Keratinocyte (primary cell): ENCODE data around the gene HIGD2A. TPM values are rescaled to one million over a fixed set of nuclear protein-coding genes. Genes with fewer than 3 reads are reported as not detected.

Experiments
- DNase-seq: peaks from one replicate; pipeline ENCODE4 v3.0.0-alpha.2; 2011; ENCODE audit warnings: low read depth, missing footprints, low spot score
- FAIRE-seq: peaks from 2 replicates; lab custom pipeline; 2011; peaks lifted over from hg19 to GRCh38; lab: Jason Lieb, UNC
- H2AFZ ChIP-seq: 2 replicates; pipeline ENCODE4 v1.6.0; 2012; ENCODE audit warnings: low read length, control low read depth, inconsistent platforms; ENCODE audit not compliant: control insufficient read depth
- H3K27ac ChIP-seq: 2 replicates; pipeline ENCODE4 v1.5.1; 2011; ENCODE audit warnings: low read length; ENCODE audit not compliant: control insufficient read depth, insufficient read depth
- H3K27me3 ChIP-seq: 3 replicates; pipeline ENCODE4 v1.6.0; 2011; ENCODE audit warnings: low read length; ENCODE audit not compliant: control insufficient read depth, insufficient read depth; ENCODE audit errors: extremely low read depth
- H3K36me3 ChIP-seq, 2 experiments: 2 replicates in 1 of 2; 3 replicates in 1 of 2; pipeline ENCODE4 v1.5.1; 2011; ENCODE audit warnings: low read length in 2 of 2, mild to moderate bottlenecking in 1 of 2; ENCODE audit not compliant: control insufficient read depth in 2 of 2, insufficient read depth in 2 of 2; ENCODE audit errors: extremely low read depth in 1 of 2
- H3K4me1 ChIP-seq: 3 replicates; pipeline ENCODE4 v1.5.1; 2011; ENCODE audit warnings: low read length; ENCODE audit not compliant: control insufficient read depth, insufficient read depth; ENCODE audit errors: extremely low read depth
- H3K4me2 ChIP-seq: 3 replicates; pipeline ENCODE4 v1.6.0; 2011; ENCODE audit warnings: low read depth, low read length; ENCODE audit not compliant: control insufficient read depth, insufficient read depth; ENCODE audit errors: extremely low read depth
- H3K4me3 ChIP-seq, 3 experiments: fragments of 200-600 bp in 1 of 3; sonication (generic) in 1 of 3; 2 replicates in 2 of 3; 3 replicates in 1 of 3; pipeline ENCODE4 v1.5.1; 2011 to 2016; ENCODE audit warnings: low read length in 3 of 3, mild to moderate bottlenecking in 3 of 3, control low read depth in 2 of 3, inconsistent platforms in 1 of 3, low read depth in 1 of 3, mixed read lengths in 1 of 3, mixed run types in 1 of 3, moderate library complexity in 1 of 3; ENCODE audit not compliant: control insufficient read depth in 2 of 3, insufficient read depth in 2 of 3; ENCODE audit errors: extremely low read depth in 1 of 3
- H3K79me2 ChIP-seq: 2 replicates; pipeline ENCODE4 v1.6.0; 2012; ENCODE audit warnings: low read length; ENCODE audit not compliant: control insufficient read depth, insufficient read depth
- H3K9ac ChIP-seq: 3 replicates; pipeline ENCODE4 v1.6.0; 2011; ENCODE audit warnings: low read length; ENCODE audit not compliant: control insufficient read depth, insufficient read depth; ENCODE audit errors: extremely low read depth
- H3K9me1 ChIP-seq: 3 replicates; pipeline ENCODE4 v1.6.0; 2011; ENCODE audit warnings: low read length; ENCODE audit not compliant: control insufficient read depth, insufficient read depth; ENCODE audit errors: extremely low read depth
- H3K9me3 ChIP-seq: 2 replicates; pipeline ENCODE4 v1.5.1; 2012; ENCODE audit warnings: low read depth, low read length; ENCODE audit not compliant: control insufficient read depth
- H4K20me1 ChIP-seq: 3 replicates; pipeline ENCODE4 v1.6.0; 2011; ENCODE audit warnings: low read length; ENCODE audit not compliant: control insufficient read depth, insufficient read depth; ENCODE audit errors: extremely low read depth
- CTCF ChIP-seq, 3 experiments: IDR thresholded peaks in 1 of 3; conservative IDR thresholded peaks in 1 of 3; optimal IDR thresholded peaks in 1 of 3; 2 replicates in 2 of 3; 3 replicates in 1 of 3; pipeline versions ENCODE3 to v1.5.1; 2011; ENCODE audit warnings: low read length in 3 of 3, mild to moderate bottlenecking in 3 of 3, moderate library complexity in 2 of 3, control low read depth in 1 of 3, inconsistent platforms in 1 of 3; ENCODE audit not compliant: insufficient read depth in 2 of 3; ENCODE audit errors: extremely low read depth in 1 of 3
- EZH2 ChIP-seq: IDR thresholded peaks from one replicate; pipeline ENCODE4 v1.6.1; 2012; ENCODE audit warnings: inconsistent platforms, mild to moderate bottlenecking, low read length, moderate library complexity
- dilution Hi-C: fragments of 300-500 bp; cut with MboI; formaldehyde crosslinking; loops from one replicate; pipeline ENCODE4 v1.7.0; 2020; ENCODE audit warnings: low sequenced_read_pairs; ENCODE audit not compliant: extremely low pct_ligation_motif_present
- polyA plus RNA-seq, 5 experiments: library from polyadenylated mRNA; depleted of rRNA in 3 of 5; stranded (reverse) in 3 of 5; stranded (forward) in 1 of 5; unstranded in 1 of 5; fragments of >200 nt; gene quantifications; 1 replicate in 1 of 5; 2 replicates in 3 of 5; 3 replicates in 1 of 5; pipeline versions ENCODE4 v1.2.1 to v1.2.3, GENCODE V29; 2011 to 2012; ENCODE audit warnings: missing spikeins in 2 of 5, low read depth in 1 of 5, low replicate concordance in 1 of 5

HIGD2A gene
- polyA plus RNA-seq, 1 donor (not counting 4 experiments of a cell fraction or from before 2014, with no cell fraction given) = 74.6 TPM

GRCh38 chr5:176405656-176406435 lies 17.3 kb downstream of the HIGD2A start:
- TF ChIP-seq CTCF (optimal IDR thresholded peaks at IDR 0.05 in 1 of 3, IDR thresholded peaks at IDR 0.05 in 1 of 3, conservative IDR thresholded peaks at IDR 0.05 in 1 of 3; ENCODE audit: extremely low read depth in 1 of 3, insufficient read depth in 2 of 3, low read length in 3 of 3) = peak in 2 of 3 experiments; percentile 14 to 55
- no peak for TF ChIP-seq EZH2
- DNase-seq (no peak), FAIRE-seq (no peak)
- Histone ChIP-seq H3K36me3 (peaks cover 35 to 40% of the 10 kb centered on the region in 2 experiments), H2AFZ (no peak overlapping the region), H3K9me3 (no peaks in the 10 kb centered on the region), H3K4me3 (no peak overlapping the region), H3K9ac (no peak overlapping the region), H4K20me1 (peaks cover 4% of the 10 kb centered on the region), H3K27ac (no peak overlapping the region), H3K27me3 (no peaks in the 10 kb centered on the region), H3K4me1 (peaks cover 35% of the 10 kb centered on the region), H3K9me1 (no peaks in the 10 kb centered on the region), H3K4me2 (no peak overlapping the region), H3K79me2 (peaks cover 71% of the 10 kb centered on the region)
- dilution Hi-C loops = no loop called here

- Histone ChIP-seq H3K4me2 (no peak overlapping the region), H3K79me2 (peaks cover 69% of the 10 kb centered on the region), H4K20me1 (peaks cover 11% of the 10 kb centered on the region), H3K4me1 (peaks cover 35% of the 10 kb centered on the region), H3K36me3 (peaks cover 34 to 35% of the 10 kb centered on the region in 2 experiments), H3K9me1 (no peaks in the 10 kb centered on the region), H3K4me3 (no peak overlapping the region), H3K27ac (no peak overlapping the region), H2AFZ (no peak overlapping the region), H3K9me3 (no peaks in the 10 kb centered on the region), H3K27me3 (no peaks in the 10 kb centered on the region), H3K9ac (no peak overlapping the region)
- dilution Hi-C loops = no loop called here
- DNase-seq (no peak), FAIRE-seq (no peak)
- TF ChIP-seq EZH2 (no peak), CTCF (optimal IDR thresholded peaks at IDR 0.05 in 1 of 3, IDR thresholded peaks at IDR 0.05 in 1 of 3, conservative IDR thresholded peaks at IDR 0.05 in 1 of 3; ENCODE audit: extremely low read depth in 1 of 3, insufficient read depth in 2 of 3, low read length in 3 of 3) (no peak)
Measured at GRCh38 chr5:176406436-176407052, 18.0 kb downstream of the HIGD2A start.
